CD14-positive monocyte (primary cell): ENCODE measurements around the gene GRM4. TPM values are rescaled to one million over a fixed set of nuclear protein-coding genes. Genes with fewer than 3 reads are reported as not detected.

Source experiments
- DNase-seq, 3 donors: peaks; one replicate each; pipeline ENCODE4 v3.0.0-alpha.2; 2011 to 2022
- H2AFZ ChIP-seq: 2 replicates; pipeline ENCODE4 v1.6.0; 2012; ENCODE audit warnings: mild to moderate bottlenecking, low read depth, low read length, inconsistent platforms; ENCODE audit not compliant: insufficient read depth, poor library complexity, severe bottlenecking
- H3K27ac ChIP-seq, 2 donors: 1 replicate in 1 of 2; 2 replicates in 1 of 2; pipeline ENCODE4 v1.5.1; 2012 to 2013; ENCODE audit warnings: low read length in 2 of 2, control low read depth in 1 of 2, inconsistent platforms in 1 of 2, low read depth in 1 of 2, mild to moderate bottlenecking in 1 of 2
- H3K27me3 ChIP-seq, 2 donors: one replicate each; pipeline versions ENCODE4 v1.6.0 to v1.6.1; 2011 to 2013; ENCODE audit warnings: low read length in 2 of 2; ENCODE audit not compliant: control insufficient read depth in 2 of 2, insufficient read depth in 2 of 2
- H3K36me3 ChIP-seq, 2 donors: replicated peaks in 1 of 2; 1 replicate in 1 of 2; 2 replicates in 1 of 2; pipeline versions ENCODE4 v1.5.1 to v1.6.1; 2012 to 2013; ENCODE audit warnings: low read length in 2 of 2, control low read depth in 1 of 2, inconsistent platforms in 1 of 2, mild to moderate bottlenecking in 1 of 2; ENCODE audit not compliant: insufficient read depth in 2 of 2, control insufficient read depth in 1 of 2
- H3K4me1 ChIP-seq, 2 donors: 1 replicate in 1 of 2; 2 replicates in 1 of 2; pipeline versions ENCODE4 v1.5.1 to v1.6.1; 2012 to 2013; ENCODE audit warnings: low read length in 2 of 2, control low read depth in 1 of 2, inconsistent platforms in 1 of 2, mild to moderate bottlenecking in 1 of 2, moderate library complexity in 1 of 2; ENCODE audit not compliant: insufficient read depth in 2 of 2, control insufficient read depth in 1 of 2
- H3K4me2 ChIP-seq: replicated peaks from 2 replicates; pipeline ENCODE3; 2012; ENCODE audit warnings: low read length, moderate library complexity, mild to moderate bottlenecking; ENCODE audit not compliant: poor library complexity, severe bottlenecking; ENCODE audit errors: extremely low read depth
- H3K4me3 ChIP-seq, 3 experiments: fragments of 200-600 bp in 1 of 3; sonication (generic) in 1 of 3; replicated peaks in 1 of 3; 1 replicate in 2 of 3; 2 replicates in 1 of 3; pipeline ENCODE4 v1.5.1; 2011 to 2013; ENCODE audit warnings: low read length in 3 of 3, mild to moderate bottlenecking in 3 of 3, control low read depth in 2 of 3, low read depth in 2 of 3, inconsistent platforms in 1 of 3, moderate library complexity in 1 of 3
- H3K79me2 ChIP-seq: 2 replicates; pipeline ENCODE4 v1.6.0; 2012; ENCODE audit warnings: mild to moderate bottlenecking, control low read depth, inconsistent platforms, low read length, moderate library complexity; ENCODE audit not compliant: insufficient read depth
- H3K9ac ChIP-seq: 2 replicates; pipeline ENCODE4 v1.6.0; 2017; ENCODE audit warnings: low read length, mild to moderate bottlenecking; ENCODE audit not compliant: insufficient read depth, poor library complexity, severe bottlenecking
- H3K9me3 ChIP-seq, 2 donors: replicated peaks in 1 of 2; 1 replicate in 1 of 2; 2 replicates in 1 of 2; pipeline versions ENCODE4 v1.5.1 to v1.6.1; 2012 to 2013; ENCODE audit warnings: low read length in 2 of 2, control low read depth in 1 of 2; ENCODE audit not compliant: control insufficient read depth in 1 of 2, insufficient read depth in 1 of 2
- H4K20me1 ChIP-seq: 2 replicates; pipeline ENCODE4 v1.6.0; 2012; ENCODE audit warnings: mild to moderate bottlenecking, low read length, control low read depth, moderate library complexity; ENCODE audit not compliant: insufficient read depth
- H3K27ac Mint-ChIP-seq, 7 donors: one replicate each; pipeline ENCODE4 v1.8.0; 2020; ENCODE audit warnings: mild to moderate bottlenecking in 7 of 7, mixed read lengths in 7 of 7, moderate library complexity in 6 of 7, inconsistent platforms in 2 of 7
- H3K27me3 Mint-ChIP-seq, 3 donors: one replicate each; pipeline ENCODE4 v1.8.0; 2021 to 2022; ENCODE audit warnings: low read depth in 3 of 3, mild to moderate bottlenecking in 3 of 3, mixed read lengths in 3 of 3, moderate library complexity in 3 of 3, inconsistent platforms in 1 of 3
- H3K36me3 Mint-ChIP-seq, 2 donors: one replicate each; pipeline ENCODE4 v1.8.0; 2020; ENCODE audit warnings: mixed read lengths in 2 of 2, inconsistent platforms in 1 of 2, mild to moderate bottlenecking in 1 of 2
- H3K4me1 Mint-ChIP-seq: one replicate; pipeline ENCODE4 v1.8.0; 2020; ENCODE audit warnings: mild to moderate bottlenecking, mixed read lengths
- H3K4me3 Mint-ChIP-seq, 2 donors: one replicate each; pipeline ENCODE4 v1.8.0; 2020; ENCODE audit warnings: mild to moderate bottlenecking in 2 of 2, mixed read lengths in 2 of 2, moderate library complexity in 1 of 2
- H3K9me3 Mint-ChIP-seq, 7 donors: one replicate each; pipeline ENCODE4 v1.8.0; 2020 to 2022; ENCODE audit warnings: mixed read lengths in 7 of 7, mild to moderate bottlenecking in 6 of 7, moderate library complexity in 6 of 7, inconsistent platforms in 2 of 7
- CTCF ChIP-seq: fragments of 200-600 bp; IDR thresholded peaks from one replicate; pipeline ENCODE4 v1.8.0; 2022; ENCODE audit warnings: antibody characterized with exemption, mild to moderate bottlenecking
- WGBS: methylation state at CpG from one replicate; pipeline ENCODE4 v1.1.5; 2013; ENCODE audit warnings: missing lambda C conversion rate; ENCODE audit not compliant: insufficient coverage; 5-methylcytosine and 5-hydroxymethylcytosine counted together
- intact Hi-C, 2 donors: fragments of 100-400 bp; cut with micrococcal nuclease; formaldehyde crosslinking; loops; one replicate each; pipeline versions ENCODE4 v1.15.0 to v1.15.1; 2023
- polyA plus RNA-seq, 3 donors: library from polyadenylated mRNA; depleted of rRNA in 1 of 3; unstranded in 2 of 3; stranded (reverse) in 1 of 3; fragments of 300-500 nt in 2 of 3; fragments of >200 nt in 1 of 3; fragmentation: Illumina TruSeq in 2 of 3; gene quantifications; 1 replicate in 2 of 3; 2 replicates in 1 of 3; pipeline ENCODE4 v1.2.3, GENCODE V29; 2012 to 2021

Gene GRM4
- polyA plus RNA-seq, 3 donors, result not detected

- no peaks in the 10 kb centered on the region for H3K36me3 Mint-ChIP-seq
- Histone ChIP-seq H3K79me2 (no peaks in the 10 kb centered on the region), H3K4me2 (no peak overlapping the region), H3K9me3 (peaks cover 5 to 11% of the 10 kb centered on the region in 2 donors), H2AFZ (no peak overlapping the region), H3K27ac (no peak overlapping the region), H3K9ac (no peak overlapping the region), H4K20me1 (no peaks in the 10 kb centered on the region), H3K27me3 (no peaks in the 10 kb centered on the region), H3K36me3 (no peaks in the 10 kb centered on the region), H3K4me1 (no peaks in the 10 kb centered on the region), H3K4me3 (no peak overlapping the region)
- H3K4me3 Mint-ChIP-seq, result no peak overlapping the region
- H3K27me3 Mint-ChIP-seq, result peaks cover 0 to 2% (median 1%) of the 10 kb centered on the region in 3 donors
- intact Hi-C loops, result no loop called here
- no peak for TF ChIP-seq CTCF
- H3K9me3 Mint-ChIP-seq, result no peaks in the 10 kb centered on the region
- H3K4me1 Mint-ChIP-seq, result no peaks in the 10 kb centered on the region
- WGBS, result 90% methylated on average over 10 of the region's 22 CpGs
- no peak overlapping the region for H3K27ac Mint-ChIP-seq
- DNase-seq, result no peak
Observed at GRCh38 chr6:34074064-34074742, 71.7 kb downstream of the GRM4 start.

GRCh38 chr6:34073540-34073939 lies 72.3 kb downstream of the GRM4 start:
- no peak overlapping the region for H3K27ac ChIP-seq
- H3K4me3 Mint-ChIP-seq, result no peak overlapping the region
- H3K4me1 Mint-ChIP-seq, result no peaks in the 10 kb centered on the region
- no peaks in the 10 kb centered on the region for H3K36me3 Mint-ChIP-seq
- no peaks in the 10 kb centered on the region for H3K9me3 Mint-ChIP-seq
- no peaks in the 10 kb centered on the region for H3K27me3 ChIP-seq
- no peak overlapping the region for H3K9ac ChIP-seq
- intact Hi-C loops, result no loop called here
- no peaks in the 10 kb centered on the region for H4K20me1 ChIP-seq
- H3K27me3 Mint-ChIP-seq, result peaks cover 0 to 2% (median 1%) of the 10 kb centered on the region in 3 donors
- H3K27ac Mint-ChIP-seq, result no peak overlapping the region
- H3K36me3 ChIP-seq, result no peaks in the 10 kb centered on the region
- no peak for TF ChIP-seq CTCF
- H3K4me3 ChIP-seq, result no peak overlapping the region
- H3K9me3 ChIP-seq, result peaks cover 5 to 11% of the 10 kb centered on the region in 2 donors
- 78% methylated on average over 3 of the region's 7 CpGs for WGBS
- H3K4me1 ChIP-seq, result no peaks in the 10 kb centered on the region
- H2AFZ ChIP-seq, result no peak overlapping the region
- no peak for DNase-seq
- no peak overlapping the region for H3K4me2 ChIP-seq
- H3K79me2 ChIP-seq, result no peaks in the 10 kb centered on the region
